Measurements from ENCODE around the gene SLC66A2. TPM values are rescaled to one million over a fixed set of nuclear protein-coding genes. Genes with fewer than 3 reads are reported as not detected.
A peak's percentile ranks its signal among the peaks of the same experiment; 100 is the strongest.

The SLC66A2 gene
- total RNA-seq, 2 donors from 2014 or later: 16.8 to 19.5 TPM

DNA sequence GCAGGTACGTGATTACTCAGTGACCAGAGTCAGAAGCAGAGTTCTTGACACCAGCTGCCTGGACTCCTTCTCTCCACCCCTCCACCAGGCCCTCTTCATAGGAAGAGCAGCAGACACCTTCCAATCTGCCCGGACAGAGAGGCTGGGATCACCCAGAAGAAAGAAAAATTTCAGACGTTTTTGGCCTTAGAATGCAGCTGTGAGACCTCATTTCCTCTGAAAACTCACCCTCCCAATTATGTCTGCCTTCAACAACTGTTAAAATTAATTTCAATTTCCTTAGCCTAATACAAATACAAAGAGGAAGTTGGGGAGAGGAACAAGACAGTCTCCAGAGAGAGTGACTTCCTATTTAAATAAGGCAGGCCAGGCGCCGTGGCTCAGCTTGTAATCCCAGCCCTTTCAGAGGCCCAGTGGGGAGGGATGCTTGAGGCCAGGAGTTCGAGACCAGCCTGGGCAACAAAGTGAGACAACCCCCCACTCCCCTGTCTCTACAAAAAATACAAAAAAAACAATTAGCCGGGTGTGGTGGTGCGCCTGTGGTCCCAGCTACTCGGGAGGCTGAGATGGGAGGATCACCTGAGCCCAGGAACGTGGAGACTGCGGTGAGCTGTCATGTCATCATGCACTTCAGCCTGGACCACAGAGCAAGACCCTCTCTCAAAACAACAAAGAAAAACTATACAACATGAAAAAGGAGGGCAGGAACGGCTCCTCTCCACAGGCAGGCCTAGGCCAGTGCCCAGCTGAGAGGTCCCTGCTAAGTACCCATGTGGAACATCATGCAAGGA is 1.6 kb downstream of the SLC66A2 start:
- peaks cover 17% of the 10 kb centered on the region for H3K36me3 Mint-ChIP-seq (ENCODE audit: low read depth)
- peak overlapping the region; percentile 76 for H3K4me3 Mint-ChIP-seq
- H3K27me3 Mint-ChIP-seq: no peaks in the 10 kb centered on the region
- H3K9me3 Mint-ChIP-seq: no peaks in the 10 kb centered on the region
- no peak for ATAC-seq (replicated peaks)
- H3K4me1 Mint-ChIP-seq: peaks cover 18% of the 10 kb centered on the region
- peak overlapping the region; percentile 70 for H3K27ac Mint-ChIP-seq

DNA sequence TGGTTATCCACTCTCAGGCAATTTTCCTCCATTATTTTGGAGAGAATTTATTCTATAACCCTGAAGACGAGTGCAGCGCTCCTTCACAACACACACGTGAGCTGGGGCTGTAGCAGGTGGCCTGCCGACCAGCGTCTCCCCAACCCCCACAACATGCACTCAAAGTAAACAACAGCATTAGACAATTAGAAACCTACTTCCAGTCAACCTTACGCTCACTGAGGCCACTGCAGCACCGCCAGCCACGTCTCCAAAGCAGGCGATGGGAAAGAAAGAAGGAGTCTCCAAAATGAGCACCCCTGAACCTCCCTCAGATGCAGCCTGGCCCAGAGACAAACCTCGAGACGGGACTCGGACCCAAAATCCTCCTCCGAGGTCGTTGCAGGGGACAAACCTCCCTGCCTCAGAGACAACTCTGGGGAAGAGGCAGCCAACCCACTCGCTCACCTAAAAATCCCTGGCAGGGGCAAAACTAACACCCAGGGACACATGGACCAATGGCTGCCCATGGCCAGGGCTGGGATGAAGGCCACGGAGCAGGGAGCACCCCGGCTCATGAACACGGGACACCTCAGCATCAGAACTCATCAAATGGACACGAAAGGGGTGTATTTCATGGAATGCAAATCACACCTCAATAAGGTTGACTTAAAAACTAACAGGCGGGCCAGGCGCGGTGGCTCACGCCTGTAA is 2.6 kb downstream of the SLC66A2 start:
- Mint-ChIP-seq H3K36me3 (ENCODE audit: low read depth) (peaks cover 17% of the 10 kb centered on the region), H3K27me3 (no peaks in the 10 kb centered on the region), H3K4me1 (peaks cover 17% of the 10 kb centered on the region), H3K9me3 (no peaks in the 10 kb centered on the region), H3K4me3 (peak overlapping the region; percentile 76), H3K27ac (peak overlapping the region; percentile 70)
- no peak for ATAC-seq (replicated peaks)

GRCh38 chr18:79947881-79948610 is 3.4 kb downstream of the SLC66A2 start:
- no peak for ATAC-seq (replicated peaks)
- H3K9me3 Mint-ChIP-seq: no peaks in the 10 kb centered on the region
- peaks cover 16% of the 10 kb centered on the region for H3K4me1 Mint-ChIP-seq
- H3K27me3 Mint-ChIP-seq: no peaks in the 10 kb centered on the region
- no peak overlapping the region for H3K4me3 Mint-ChIP-seq
- peaks cover 17% of the 10 kb centered on the region for H3K36me3 Mint-ChIP-seq (ENCODE audit: low read depth)
- no peak overlapping the region for H3K27ac Mint-ChIP-seq

DNA sequence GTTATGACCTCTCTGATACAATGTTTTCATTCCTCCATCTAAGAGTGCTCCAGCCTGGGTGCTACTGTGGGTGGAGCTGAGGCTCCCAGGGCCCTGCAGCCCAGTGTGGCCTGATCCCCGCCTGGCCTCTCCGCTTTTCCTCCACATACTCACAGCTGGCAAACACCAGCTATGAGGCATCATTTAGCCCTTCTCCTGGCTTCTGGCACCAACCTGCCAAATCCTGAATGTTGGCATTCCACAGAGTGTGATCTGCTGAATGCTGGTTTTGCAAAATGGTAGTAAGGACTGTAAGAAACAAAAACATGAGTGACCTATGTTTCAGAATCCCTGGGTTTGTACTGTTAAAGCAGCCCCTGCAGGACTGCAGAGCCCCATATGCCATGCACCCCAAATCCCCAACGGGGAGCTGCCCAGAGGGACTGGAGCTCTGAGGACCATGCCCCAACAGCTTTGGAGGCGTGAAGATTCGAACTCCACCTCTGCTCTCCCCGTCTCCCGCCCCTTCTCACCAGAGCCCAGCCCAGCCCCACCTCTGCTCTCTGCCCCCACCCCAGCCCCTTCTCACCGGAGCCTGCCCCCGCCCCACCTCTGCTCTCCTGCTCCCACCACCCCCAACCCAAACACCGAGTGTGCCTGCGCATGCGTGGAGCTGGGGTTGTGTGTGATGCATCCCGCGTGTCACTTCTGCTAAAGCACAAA is 4.2 kb downstream of the SLC66A2 start:
- Mint-ChIP-seq H3K9me3 (no peaks in the 10 kb centered on the region), H3K4me1 (peaks cover 16% of the 10 kb centered on the region), H3K27me3 (no peaks in the 10 kb centered on the region), H3K36me3 (ENCODE audit: low read depth) (peaks cover 25% of the 10 kb centered on the region), H3K4me3 (no peak overlapping the region), H3K27ac (no peak overlapping the region)
- ATAC-seq (replicated peaks): no peak

DNA sequence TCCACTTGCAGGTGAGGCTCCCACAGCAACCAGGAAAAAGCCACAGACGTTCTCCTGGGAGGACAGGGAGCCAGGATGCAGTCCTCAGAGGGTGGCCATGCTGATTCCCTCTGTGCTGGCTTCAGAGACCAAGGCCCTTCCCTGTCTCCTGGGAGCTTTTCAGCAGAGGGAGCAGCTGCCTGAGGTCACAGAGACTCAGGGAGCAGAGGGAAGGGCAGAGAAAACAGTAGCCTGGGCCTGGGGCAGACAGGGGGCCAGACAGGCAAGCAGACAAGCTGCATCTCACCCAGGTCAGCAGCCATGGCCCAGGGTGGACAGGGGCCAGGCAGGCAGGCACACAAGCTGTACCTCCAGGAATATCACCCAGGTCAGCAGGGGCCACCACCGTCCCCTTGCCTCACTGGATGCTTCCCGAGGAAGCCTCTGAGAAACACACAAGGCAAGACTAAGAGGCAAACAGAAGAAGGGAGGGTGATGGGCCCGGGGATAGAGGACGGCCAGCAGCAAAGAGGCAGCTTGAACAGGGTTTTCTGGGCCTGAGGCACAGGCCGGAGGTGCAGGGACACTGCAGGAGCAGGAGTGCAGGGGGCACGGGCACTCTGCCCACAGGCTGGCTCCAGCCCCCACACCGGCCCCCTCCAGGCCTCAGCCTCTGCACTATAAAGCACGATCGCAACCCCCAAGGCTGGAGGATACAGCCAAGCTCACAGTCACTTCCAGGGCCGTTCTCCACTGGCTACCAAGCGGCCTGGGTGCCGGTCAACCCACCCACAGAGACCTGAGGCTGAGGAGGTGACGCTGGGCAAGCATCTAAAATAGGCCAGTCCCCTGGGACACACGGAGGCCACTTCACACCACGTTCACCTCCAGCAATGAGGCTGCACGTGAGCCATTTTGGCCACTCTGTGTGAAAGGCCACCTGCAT is 6.1 kb downstream of the SLC66A2 start:
- Mint-ChIP-seq H3K27me3 (no peaks in the 10 kb centered on the region), H3K4me3 (peak overlapping the region; percentile 37), H3K36me3 (ENCODE audit: low read depth) (peaks cover 29% of the 10 kb centered on the region), H3K27ac (peak overlapping the region; percentile 63), H3K9me3 (no peaks in the 10 kb centered on the region), H3K4me1 (peaks cover 16% of the 10 kb centered on the region)
- ATAC-seq (replicated peaks): no peak

DNA sequence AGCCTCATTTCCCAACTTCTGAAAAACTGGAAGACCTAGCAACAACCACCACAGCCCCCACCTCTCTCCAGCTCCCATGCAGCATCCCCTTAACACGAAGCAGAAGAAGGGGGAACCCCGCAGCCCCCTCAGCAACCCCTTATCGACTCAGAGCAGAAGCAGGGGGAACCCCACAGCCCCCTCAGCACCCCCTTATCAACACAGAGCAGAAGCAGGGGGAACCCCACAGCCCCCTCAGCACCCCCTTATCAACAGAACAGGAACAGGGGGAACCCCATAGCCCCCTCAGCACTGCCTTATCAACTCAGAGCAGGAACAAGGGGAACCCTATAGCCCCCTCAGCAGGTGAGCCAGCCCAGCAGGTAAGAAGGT is 6.7 kb downstream of the SLC66A2 start:
- peak overlapping the region; percentile 37 for H3K4me3 Mint-ChIP-seq
- H3K27ac Mint-ChIP-seq: peak overlapping the region; percentile 63
- no peak for ATAC-seq (replicated peaks)

GRCh38 chr18:79944126-79944731 is 7.2 kb downstream of the SLC66A2 start:
- Mint-ChIP-seq H3K4me3 (peak overlapping the region; percentile 37), H3K36me3 (ENCODE audit: low read depth) (peaks cover 29% of the 10 kb centered on the region), H3K4me1 (peaks cover 10% of the 10 kb centered on the region), H3K27me3 (no peaks in the 10 kb centered on the region), H3K9me3 (no peaks in the 10 kb centered on the region), H3K27ac (peak overlapping the region; percentile 63)
- ATAC-seq (replicated peaks): peak; percentile 72

More for the DNA sequence above, 6.7 kb downstream of the SLC66A2 start:
- Mint-ChIP-seq H3K9me3 (no peaks in the 10 kb centered on the region), H3K4me1 (peaks cover 13% of the 10 kb centered on the region), H3K36me3 (ENCODE audit: low read depth) (peaks cover 27% of the 10 kb centered on the region), H3K27me3 (no peaks in the 10 kb centered on the region)

DNA sequence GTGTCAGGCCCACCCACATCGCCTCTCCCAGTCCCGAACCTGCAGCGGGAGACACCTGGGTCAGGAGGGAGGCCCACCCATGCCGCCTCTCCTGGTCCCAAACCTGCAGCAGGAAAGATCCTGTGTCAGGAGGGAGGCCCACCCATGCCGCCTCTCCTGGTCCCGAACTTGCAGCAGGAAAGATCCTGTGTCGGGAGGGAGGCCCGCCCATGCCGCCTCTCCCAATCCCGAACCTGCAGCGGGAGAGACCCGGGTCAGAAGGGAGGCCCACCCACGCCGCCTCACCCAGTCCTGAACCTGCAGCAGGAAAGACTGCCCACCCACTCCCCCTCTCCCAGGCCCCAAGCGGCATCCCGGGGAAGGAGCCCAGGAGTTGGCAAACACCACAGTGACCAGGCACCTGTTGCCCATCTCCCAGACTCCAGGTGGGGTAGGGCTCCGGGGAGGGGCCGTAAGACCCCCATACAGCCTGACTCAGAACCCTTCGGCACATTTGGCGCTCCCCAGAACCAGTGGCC is 7.8 kb downstream of the SLC66A2 start:
- peaks cover 10% of the 10 kb centered on the region for H3K4me1 Mint-ChIP-seq
- no peak overlapping the region for H3K27ac Mint-ChIP-seq
- no peak for ATAC-seq (replicated peaks)
- no peaks in the 10 kb centered on the region for H3K9me3 Mint-ChIP-seq
- H3K27me3 Mint-ChIP-seq: no peaks in the 10 kb centered on the region
- peaks cover 35% of the 10 kb centered on the region for H3K36me3 Mint-ChIP-seq (ENCODE audit: low read depth)
- no peak overlapping the region for H3K4me3 Mint-ChIP-seq

GRCh38 chr18:79942786-79943607 is 8.5 kb downstream of the SLC66A2 start:
- no peak for ATAC-seq (replicated peaks)
- Mint-ChIP-seq H3K27ac (no peak overlapping the region), H3K36me3 (ENCODE audit: low read depth) (peaks cover 41% of the 10 kb centered on the region), H3K4me3 (no peak overlapping the region), H3K27me3 (no peaks in the 10 kb centered on the region), H3K4me1 (peaks cover 10% of the 10 kb centered on the region), H3K9me3 (no peaks in the 10 kb centered on the region)

DNA sequence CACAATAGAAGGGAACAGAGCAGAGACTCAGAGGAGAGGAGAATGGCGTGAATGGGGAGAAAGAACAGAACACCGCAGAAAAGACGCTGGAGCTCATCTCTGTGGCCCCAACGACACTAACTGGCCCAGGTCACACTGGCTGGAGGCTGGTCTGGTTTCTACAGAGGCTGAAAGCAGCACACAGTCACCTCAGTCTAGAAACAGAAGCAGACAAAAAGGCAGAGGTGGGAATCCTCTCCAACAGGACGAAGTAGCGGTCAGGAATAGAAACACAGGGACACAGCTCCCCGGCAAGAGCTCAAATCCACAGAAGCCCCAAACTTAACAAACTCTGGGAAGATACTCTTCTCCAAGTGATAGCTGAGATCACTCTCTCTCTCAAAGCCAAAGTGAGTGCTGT is 9.2 kb downstream of the SLC66A2 start:
- H3K27me3 Mint-ChIP-seq: no peaks in the 10 kb centered on the region
- H3K4me3 Mint-ChIP-seq: no peak overlapping the region
- H3K36me3 Mint-ChIP-seq (ENCODE audit: low read depth): peaks cover 47% of the 10 kb centered on the region
- H3K27ac Mint-ChIP-seq: no peak overlapping the region
- H3K9me3 Mint-ChIP-seq: no peaks in the 10 kb centered on the region
- no peak for ATAC-seq (replicated peaks)
- peaks cover 16% of the 10 kb centered on the region for H3K4me1 Mint-ChIP-seq

DNA sequence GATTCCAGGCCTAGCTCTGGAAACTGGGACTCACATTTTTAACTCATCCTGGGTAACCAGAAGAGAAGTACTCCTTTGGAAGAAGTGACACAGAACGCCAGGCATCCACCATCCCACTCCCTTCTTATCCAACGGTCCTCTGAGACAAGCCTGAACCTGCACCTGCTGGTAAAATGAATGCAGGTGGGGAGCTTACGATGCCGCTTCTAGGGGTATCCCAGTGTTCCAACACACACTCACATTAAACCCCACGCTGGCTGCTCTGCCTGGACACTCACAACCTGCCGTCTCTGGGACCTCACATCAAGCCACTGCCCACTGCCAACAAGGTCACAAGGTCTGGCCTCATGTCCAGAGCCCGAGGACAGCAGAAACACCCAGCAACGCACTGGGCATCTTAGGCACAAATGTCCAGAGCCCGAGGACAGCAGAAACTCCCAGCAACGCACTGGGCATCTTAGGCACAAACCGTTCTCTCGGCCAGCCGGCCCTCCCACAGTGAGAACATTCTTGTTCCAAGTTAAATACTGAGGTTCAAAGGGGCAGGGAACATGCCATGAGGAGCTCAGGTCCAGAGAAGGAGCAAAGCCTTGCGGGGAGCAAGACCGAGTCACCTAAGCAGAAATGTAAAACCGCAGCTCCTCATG is 9.9 kb downstream of the SLC66A2 start:
- Mint-ChIP-seq H3K4me3 (no peak overlapping the region), H3K4me1 (peaks cover 16% of the 10 kb centered on the region), H3K27me3 (no peaks in the 10 kb centered on the region), H3K9me3 (no peaks in the 10 kb centered on the region), H3K36me3 (ENCODE audit: low read depth) (peaks cover 49% of the 10 kb centered on the region), H3K27ac (no peak overlapping the region)
- no peak for ATAC-seq (replicated peaks)

Data from activated T-helper 17 cell treated with anti-CD3 and anti-CD28 coated beads, Interleukin-2, amount 50 U/mL, for 72 hours (primary cell).